SKM-1 (cell line): ENCODE data around the gene ITFG2.
"Not testable (repeated sequence)": the region's sequence is repeated elsewhere in the genome, so short reads cannot be mapped to it uniquely, and the experiment has no call there.

Experiments
- DNase-seq: peaks from one replicate; lab custom pipeline; 2025; ENCODE audit not compliant: unreplicated experiment; lab: John Stamatoyannopoulos, UW

Gene ITFG2

DNA sequence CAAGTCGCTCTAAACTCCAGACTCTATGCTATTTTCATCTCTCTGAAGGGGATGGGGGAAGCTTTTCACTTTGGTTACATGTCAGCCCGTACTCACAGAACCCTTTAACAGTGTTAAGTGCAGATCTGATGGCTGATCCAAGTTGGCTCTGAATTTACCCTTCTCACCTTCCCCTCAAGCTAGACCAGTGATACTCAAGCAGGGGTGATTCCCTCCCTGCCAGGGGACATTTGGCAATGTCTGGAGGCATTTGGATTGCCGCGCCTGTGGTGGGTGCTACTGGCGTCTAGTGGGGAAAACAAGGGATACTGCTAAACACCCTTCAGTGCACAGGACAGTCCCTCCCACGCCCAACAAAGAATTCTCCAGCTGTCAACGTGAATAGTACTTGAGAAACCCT lies 50.4 kb downstream of the ITFG2 start:
- no peak for DNase-seq

DNA sequence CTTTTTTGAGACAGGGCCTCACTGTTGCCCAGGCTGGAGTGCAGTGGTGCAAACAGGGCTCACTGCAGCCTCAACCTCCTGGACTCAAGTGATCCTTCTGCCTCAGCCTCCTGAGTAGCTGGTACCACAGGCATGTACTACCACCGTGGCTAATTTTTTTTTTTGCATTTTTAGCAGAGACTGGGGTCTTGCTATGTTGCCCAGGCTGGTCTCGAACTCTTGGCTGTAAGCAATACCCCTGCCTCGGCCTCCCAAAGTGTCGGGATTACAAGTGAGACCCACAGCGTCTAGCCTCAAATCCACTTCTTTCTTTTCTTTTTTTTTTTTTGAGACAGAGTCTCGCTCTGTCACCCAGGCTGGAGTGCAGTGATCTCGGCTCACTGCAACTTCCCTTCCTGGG lies 50.9 kb downstream of the ITFG2 start:
- DNase-seq = not testable (repeated sequence)

- no peak for DNase-seq
Observed at GRCh38 chr12:2864198-2864597, 51.7 kb downstream of the ITFG2 start.

GRCh38 chr12:2868986-2869632 lies 56.6 kb downstream of the ITFG2 start:
- DNase-seq = not testable (repeated sequence)
